ENCODE measurements around the gene MCTP1.
"Not testable (repeated sequence)": the region's sequence is repeated elsewhere in the genome, so short reads cannot be mapped to it uniquely, and the experiment has no call there.

The MCTP1 gene

GRCh38 chr5:95005811-95006210 is 279.1 kb downstream of the MCTP1 start:
- in situ Hi-C loops (cut with MboI; ENCODE audit: low pct_unique_long_range_greater_than_20kb, low sequenced_read_pairs, unreplicated experiment) = no loop called here
- DNase-seq (ENCODE audit: low spot score) = no peak
- no peak for TF ChIP-seq CTCF (IDR thresholded peaks at IDR 0.05; ENCODE audit: extremely low read depth, insufficient read depth, missing control alignments)

DNA sequence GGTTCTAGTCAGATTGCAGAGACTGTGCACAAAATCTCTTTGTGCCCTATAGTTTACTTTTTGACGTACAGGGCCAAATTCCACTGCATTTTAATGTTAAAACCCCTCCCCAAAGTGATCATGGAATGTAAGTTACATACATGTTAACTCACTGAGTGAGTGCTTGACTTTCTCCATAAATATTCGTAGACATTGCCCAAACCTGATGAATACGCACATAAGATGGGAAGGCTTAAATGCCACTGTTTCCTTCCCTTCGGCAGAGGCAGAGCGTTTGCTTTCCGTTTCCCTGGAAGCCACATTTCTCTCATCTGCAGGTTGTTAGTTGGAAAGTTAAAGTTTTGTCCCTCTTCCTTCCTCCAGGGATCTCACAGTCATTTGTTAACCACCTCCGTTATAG is 286.2 kb downstream of the MCTP1 start:
- no peak for TF ChIP-seq CTCF (IDR thresholded peaks at IDR 0.05; ENCODE audit: extremely low read depth, insufficient read depth, missing control alignments)
- DNase-seq (ENCODE audit: low spot score) = no peak
- in situ Hi-C loops (cut with MboI; ENCODE audit: low pct_unique_long_range_greater_than_20kb, low sequenced_read_pairs, unreplicated experiment) = no loop called here

DNA sequence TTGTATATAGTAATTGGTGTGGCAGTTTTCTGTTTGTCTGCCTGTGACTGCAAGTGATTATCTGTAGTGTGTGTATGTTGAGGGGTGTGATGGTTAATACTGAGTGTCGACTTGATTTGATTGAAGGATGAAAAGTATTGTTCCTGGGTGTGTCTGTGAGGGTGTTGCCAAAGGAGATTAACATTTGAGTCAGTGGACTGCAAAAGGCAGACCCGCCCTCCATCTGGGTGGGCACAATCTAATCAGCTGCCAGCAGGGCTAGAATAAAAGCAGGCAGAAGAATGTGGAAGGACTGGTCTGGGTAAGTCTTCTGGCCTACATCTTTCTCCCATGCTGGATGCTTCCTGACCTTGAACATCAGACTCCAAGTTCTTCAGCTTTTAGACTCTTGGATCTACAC is 290.4 kb downstream of the MCTP1 start:
- DNase-seq (ENCODE audit: low spot score); in situ Hi-C loops (cut with MboI; ENCODE audit: low pct_unique_long_range_greater_than_20kb, low sequenced_read_pairs, unreplicated experiment): not testable (repeated sequence)

- no peak for DNase-seq (ENCODE audit: low spot score)
- in situ Hi-C loops (cut with MboI; ENCODE audit: low pct_unique_long_range_greater_than_20kb, low sequenced_read_pairs, unreplicated experiment) = no loop called here
- no peak for TF ChIP-seq CTCF (IDR thresholded peaks at IDR 0.05; ENCODE audit: extremely low read depth, insufficient read depth, missing control alignments)
Observed at GRCh38 chr5:94993491-94993890, 291.4 kb downstream of the MCTP1 start.

DNA sequence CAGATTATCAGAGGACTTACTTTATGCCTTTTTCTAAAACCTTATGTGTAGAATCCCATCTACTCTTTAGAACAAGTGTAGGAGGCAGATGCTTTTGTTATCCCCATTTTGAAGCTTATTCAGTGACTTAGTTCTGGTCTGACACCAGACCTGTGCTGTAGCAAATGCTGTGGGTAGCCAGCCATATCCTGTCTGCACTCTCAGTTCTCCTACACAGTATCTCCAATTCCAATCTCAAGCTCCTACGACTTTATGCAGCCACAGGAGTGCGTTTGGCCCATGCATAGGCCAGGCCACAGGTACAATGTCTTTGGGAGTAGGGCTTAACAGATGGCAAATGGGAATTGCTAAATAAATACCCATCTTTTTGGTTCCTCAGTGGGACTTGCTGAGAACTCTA is 292.6 kb downstream of the MCTP1 start:
- no peak for TF ChIP-seq CTCF (IDR thresholded peaks at IDR 0.05; ENCODE audit: extremely low read depth, insufficient read depth, missing control alignments)
- in situ Hi-C loops (cut with MboI; ENCODE audit: low pct_unique_long_range_greater_than_20kb, low sequenced_read_pairs, unreplicated experiment) = no loop called here
- DNase-seq (ENCODE audit: low spot score) = no peak

- TF ChIP-seq CTCF (IDR thresholded peaks at IDR 0.05; ENCODE audit: extremely low read depth, insufficient read depth, missing control alignments) = no peak
- DNase-seq (ENCODE audit: low spot score) = no peak
- in situ Hi-C loops (cut with MboI; ENCODE audit: low pct_unique_long_range_greater_than_20kb, low sequenced_read_pairs, unreplicated experiment) = no loop called here
Observed at GRCh38 chr5:94983861-94984535, 300.9 kb downstream of the MCTP1 start.

DNA sequence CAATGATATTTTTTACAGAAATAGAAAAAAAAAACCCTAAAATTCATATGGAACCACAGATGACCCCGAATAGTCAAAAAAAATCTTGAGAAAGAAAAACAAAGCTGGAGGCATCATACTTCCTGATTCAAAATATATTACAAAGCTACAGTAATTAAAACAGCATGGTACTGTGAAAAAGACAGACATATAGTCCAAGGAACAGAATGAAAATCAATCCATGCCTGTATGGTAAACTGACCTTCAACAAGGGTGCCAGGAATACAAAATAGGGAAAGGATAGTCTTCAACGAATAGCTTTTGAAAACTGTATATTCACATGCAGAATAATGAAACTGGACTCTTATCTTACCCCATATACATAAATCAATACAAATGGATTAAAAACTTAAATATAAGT is 307.5 kb downstream of the MCTP1 start:
- DNase-seq (ENCODE audit: low spot score) = no peak
- TF ChIP-seq CTCF (IDR thresholded peaks at IDR 0.05; ENCODE audit: extremely low read depth, insufficient read depth, missing control alignments) = no peak
- in situ Hi-C loops (cut with MboI; ENCODE audit: low pct_unique_long_range_greater_than_20kb, low sequenced_read_pairs, unreplicated experiment) = no loop called here
